Measurements from ENCODE around the gene DLG1. TPM values are rescaled to one million over a fixed set of nuclear protein-coding genes. Genes with fewer than 3 reads are reported as not detected.
A peak's percentile ranks its signal among the peaks of the same experiment; 100 is the strongest.

DLG1 gene
- total RNA-seq, 1 donor from 2014 or later, result 123 TPM

DNA sequence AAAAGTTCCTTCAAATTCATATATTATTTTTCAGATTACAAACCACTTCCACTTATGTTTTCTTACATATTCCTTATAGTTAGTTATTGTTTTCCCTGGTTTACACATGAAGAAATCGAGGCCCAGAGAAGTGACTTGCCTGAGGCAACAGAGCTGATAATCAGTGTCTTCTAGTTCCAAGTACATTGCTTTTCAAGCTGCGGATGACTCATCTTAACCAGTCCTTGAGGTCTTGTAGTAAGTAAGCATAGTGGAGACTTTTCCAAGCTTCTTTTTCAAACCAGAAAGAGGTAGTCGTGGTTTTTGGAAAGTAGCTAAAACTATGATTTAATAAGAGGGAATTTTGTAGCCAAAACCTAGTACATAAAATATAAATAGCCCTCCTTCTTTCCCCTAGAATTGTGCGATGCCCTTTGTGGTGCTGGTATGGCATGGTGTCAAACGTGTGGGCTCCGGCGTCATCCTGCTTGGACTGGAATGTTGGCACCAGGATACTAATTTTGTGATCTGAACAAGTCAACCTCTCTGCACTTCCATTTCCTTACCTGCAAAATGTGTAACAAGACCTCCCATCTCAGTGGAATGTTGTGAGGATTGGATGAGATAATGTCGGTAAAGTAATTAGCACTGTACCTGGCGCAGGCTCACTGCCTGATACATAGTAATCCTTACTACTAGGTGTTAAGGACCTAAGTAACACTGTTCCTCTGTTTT lies 19.0 kb upstream of the DLG1 start:
- DNase-seq, result no peak

DNA sequence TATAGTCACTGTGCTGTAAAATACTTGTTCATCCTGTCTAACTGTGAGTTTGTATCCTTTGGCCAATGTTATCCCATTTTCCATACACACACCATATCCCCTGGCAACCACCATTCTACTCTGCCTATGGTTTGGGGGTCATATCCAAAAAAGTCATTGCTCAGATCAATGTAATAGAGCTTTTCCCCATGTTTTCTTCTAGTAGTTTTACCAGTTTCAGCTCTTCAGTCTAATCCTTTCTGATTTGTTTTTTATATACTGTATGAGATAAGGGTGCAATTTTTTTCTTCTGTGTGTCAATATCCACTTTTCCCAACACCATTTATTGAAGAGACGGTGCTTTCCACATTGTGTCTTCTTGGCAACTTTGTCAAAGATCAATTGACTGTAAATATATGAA lies 14.0 kb upstream of the DLG1 start:
- DNase-seq, result no peak

DNA sequence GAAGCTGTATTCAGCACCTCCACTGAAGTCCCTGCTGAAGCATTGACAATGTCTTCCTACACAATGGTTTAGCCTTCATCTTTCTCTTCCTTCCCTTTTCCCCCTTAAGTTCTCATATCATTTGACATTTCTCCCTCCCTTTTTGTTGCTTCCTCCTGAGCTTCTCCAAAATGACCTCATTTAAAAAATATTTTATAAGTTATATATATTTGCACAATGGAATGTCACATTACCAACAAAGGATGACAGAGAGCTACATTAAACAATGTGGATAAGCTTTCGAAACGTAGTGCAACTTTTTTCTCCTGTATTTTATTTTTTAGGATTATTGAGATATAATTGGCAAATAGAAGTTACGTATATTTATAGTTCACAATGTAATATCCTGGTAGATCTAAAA lies 13.2 kb upstream of the DLG1 start:
- DNase-seq, result no peak

DNA sequence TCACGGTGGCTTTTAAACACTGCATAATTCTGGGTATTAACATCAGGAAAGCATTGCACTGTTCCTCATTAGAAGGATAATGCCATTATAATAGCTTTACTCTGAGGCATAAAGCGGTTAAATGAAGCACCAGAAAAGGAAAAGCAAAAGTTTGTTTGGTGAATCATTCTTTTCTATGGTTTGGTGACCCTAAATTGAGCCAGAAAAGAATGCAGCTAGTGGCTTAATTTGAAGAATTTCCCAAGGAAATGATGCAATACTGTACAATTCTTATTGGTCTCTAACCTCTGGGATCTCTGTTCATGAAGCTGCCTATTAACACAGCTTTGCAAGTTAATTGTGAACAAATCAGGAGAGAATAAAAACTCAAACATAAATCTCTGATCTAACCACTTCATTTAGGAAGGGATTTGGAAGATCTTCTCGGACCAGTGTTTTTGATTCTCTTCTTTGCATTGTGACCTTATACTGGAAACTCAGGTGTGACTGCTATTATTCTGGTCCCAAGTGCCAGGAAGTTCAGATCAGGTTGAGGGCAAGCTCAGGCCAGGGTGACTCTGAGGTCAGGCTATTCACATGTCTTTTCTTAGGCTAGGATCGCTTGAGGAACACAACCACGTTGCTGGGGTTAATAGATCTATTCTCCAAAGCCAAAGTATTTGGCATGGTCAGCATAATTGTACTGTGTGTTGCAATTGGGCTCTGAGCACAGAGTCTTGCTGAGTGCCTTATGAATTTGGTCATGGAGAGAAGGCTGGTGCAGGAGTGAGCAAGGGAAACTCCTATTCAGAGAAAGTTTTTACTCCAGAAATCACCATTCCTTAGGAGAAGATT lies 11.3 kb upstream of the DLG1 start:
- no peak for DNase-seq

DNA sequence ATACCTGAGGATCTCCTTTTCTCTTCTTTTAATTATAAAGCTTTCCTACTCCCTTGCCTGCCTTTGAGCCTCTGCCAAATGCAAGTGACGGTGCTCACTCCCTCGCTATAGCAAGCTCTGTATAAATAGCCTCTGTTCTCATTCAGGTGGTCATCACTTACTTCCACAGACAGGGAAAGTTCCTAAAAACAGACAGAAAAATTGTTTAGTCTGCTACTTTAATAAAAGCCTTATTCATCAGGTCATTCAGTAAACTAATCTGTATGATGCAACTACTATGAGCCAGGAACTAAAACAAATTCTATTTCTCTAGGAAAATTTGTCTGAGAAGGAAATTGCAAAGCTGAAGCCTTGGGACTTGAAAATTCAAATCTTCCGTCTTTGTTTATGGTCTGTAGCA lies 10.2 kb upstream of the DLG1 start:
- no peak for DNase-seq

DNA sequence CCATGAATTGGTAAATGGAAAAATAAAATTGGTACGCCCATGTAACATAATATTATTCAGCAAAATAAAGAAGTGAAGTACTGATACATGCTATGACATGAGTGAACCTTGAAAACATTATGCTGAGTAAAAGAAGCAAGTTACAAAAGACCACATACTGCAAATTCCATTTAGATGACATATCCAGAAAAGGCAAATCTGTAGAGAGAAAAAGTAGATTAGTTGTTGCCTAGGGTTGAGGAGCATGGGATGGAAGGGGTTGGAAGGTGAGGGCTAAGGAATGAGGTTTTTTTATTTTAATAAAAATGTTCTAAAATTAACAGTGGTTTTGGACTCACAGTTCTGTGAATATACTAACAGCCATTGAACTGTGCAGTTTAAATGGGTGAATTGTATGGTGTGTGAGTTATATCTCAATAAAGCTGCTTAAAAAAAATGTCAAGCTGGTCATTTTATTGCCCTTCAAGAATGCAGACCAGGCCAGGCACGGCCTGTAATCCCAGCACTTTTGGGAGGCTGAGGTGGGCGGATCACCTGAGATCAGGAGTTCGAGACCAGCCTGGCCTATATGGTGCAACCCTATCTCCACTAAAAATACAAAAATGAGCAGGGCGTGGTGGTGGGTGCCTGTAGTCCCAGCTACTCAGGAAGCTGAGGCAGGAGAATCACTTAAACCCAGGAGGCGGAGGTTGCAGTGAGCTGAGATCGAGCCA lies 8.1 kb upstream of the DLG1 start:
- DNase-seq, result no peak

DNA sequence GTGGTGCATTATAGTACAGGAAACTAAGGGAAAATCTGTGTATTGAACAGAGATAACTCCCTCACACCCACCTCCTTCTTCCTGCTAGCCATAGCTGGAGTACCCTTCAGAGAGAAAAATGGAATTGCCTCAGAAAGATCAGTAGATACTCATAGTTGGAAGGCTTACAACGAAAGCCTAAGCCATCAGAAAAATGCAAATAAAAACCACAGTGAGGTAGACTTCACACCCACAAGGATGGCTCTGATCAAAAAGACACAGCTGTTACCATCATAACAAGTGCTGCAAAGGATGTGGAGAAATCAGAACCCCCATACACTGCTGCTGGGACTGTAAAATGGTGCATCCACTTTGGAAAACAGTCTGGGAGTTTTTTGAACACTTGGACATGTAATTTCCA lies 7.4 kb upstream of the DLG1 start:
- no peak for DNase-seq

DNA sequence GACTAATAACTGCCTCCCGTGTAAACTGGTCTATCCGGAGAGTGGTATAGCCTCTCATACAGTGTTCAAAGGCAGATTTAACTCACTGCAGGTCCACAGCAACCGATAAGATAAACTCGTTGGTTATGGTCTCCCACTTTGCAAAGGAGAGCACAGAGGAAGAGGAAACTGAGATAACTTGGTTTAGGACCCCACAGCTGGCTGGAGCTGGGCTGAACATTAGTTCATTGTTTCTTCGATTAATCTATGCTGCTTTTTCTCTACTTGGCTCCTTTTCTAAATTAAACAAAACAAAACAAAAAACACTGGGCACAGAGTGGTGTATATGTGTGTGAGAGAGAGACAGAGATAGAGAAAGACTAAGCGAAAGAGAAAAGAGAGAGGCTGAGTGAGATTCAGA lies 5.0 kb upstream of the DLG1 start:
- DNase-seq, result no peak

DNA sequence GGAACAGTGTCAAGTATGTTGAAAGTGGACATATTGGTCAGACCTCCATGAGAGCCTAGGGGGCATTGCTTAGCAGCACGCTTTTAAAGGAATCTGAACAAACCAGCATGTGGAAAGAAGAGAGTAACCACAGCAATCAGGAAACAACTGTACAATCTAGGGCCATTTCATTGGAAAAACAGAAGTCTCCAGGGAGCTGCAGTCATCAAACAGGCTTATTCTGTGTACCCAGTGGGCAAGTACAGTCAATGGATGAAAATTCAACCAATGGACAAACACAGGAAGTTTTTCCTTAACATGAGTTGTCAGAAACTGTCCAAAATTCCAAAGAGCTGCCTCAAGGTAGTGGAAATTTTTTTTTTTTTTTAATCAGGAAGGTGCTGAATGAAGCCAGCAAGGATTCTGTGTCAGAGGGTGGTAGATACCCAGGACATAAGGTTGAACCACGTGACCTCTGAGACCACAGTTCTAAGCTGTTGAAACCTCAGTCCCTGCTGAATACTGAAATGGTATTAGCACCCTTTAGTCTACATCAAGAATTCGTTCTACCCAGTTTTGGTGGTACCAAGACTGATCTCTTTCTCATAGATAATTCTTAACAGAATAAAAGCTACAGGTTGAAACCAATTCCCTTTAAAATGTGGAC lies 4.4 kb upstream of the DLG1 start:
- DNase-seq, result no peak

DNA sequence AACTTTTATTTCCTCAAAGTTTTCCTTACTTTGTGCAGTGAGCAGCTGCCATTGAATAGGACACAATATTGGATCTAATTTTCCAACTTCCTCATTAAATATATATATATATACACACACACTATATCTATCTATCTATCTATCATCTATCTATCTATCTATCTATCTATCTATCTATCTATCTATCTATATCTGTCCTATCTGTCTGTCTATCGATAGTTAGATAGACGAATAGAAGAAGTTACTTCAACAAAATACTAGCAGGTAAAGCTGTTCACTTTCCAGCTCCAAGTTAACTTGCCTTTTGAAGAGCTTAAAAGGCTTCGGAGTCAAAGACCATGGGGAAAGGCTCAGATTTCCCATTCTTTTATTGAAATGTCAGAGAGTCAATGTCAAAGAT lies 3.6 kb upstream of the DLG1 start:
- DNase-seq, result no peak

DNA sequence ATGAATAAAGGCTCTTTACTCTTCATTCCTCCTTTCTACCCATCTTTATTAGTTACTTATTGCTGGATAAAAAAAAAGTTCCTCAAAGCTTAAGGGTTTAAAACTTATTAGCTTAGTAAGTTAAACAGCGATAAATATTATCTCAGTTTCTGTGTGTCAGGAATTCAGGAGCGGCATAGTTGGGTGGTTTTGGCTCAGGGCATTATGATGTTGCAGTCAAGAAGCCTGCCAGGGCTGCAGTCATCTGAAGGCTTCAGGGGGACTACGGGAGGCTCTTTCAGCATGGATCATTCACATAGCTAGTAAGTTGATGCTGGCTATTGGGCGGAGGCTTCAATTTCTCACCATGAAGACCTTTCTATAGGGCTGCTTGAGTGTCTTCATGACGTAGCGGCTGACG lies 1.9 kb upstream of the DLG1 start:
- no peak for DNase-seq

DNA sequence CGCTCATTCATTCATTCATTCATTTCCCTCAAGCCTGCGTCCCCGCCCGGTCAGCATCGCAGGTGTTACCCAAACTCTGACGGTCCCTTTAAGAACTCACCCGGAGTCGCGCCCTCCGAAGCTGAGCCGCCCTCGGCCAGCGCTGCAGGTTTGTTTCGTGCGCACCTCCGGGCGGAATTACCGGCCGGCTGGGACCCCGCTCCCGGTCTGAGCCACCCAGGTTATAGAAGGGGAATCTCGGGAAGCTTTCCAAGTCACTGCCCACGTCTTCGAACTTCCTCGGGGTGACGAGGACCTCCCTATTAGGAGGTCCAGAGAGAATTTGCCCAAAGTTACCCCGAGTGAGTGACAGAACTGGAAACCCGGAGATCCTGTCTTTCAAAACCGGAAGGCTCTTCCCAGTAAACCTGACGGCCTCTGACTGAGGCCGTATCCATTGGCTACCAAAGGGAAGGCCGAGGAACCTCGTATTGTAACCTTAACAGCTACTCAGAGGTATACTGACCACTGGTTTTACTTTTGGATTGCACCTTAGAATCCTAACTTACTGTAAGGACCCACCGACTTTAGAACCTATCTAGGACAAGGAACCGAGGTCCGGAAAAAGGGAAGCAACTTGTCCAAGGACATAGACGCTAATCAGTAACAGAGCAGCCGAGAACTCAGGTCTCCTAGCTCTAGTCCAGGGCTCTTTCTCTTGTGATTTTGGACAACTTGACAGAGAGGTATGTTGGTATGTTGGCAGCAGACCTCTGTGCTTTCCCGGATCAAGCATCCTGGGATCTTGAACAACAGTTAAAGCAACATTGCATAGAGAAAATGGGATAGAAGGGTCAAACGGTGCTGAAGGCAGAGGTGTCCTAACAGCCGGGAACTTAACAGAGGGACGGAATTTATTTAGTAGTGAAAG lies 788 bp upstream of the DLG1 start:
- DNase-seq, result no peak

DNA sequence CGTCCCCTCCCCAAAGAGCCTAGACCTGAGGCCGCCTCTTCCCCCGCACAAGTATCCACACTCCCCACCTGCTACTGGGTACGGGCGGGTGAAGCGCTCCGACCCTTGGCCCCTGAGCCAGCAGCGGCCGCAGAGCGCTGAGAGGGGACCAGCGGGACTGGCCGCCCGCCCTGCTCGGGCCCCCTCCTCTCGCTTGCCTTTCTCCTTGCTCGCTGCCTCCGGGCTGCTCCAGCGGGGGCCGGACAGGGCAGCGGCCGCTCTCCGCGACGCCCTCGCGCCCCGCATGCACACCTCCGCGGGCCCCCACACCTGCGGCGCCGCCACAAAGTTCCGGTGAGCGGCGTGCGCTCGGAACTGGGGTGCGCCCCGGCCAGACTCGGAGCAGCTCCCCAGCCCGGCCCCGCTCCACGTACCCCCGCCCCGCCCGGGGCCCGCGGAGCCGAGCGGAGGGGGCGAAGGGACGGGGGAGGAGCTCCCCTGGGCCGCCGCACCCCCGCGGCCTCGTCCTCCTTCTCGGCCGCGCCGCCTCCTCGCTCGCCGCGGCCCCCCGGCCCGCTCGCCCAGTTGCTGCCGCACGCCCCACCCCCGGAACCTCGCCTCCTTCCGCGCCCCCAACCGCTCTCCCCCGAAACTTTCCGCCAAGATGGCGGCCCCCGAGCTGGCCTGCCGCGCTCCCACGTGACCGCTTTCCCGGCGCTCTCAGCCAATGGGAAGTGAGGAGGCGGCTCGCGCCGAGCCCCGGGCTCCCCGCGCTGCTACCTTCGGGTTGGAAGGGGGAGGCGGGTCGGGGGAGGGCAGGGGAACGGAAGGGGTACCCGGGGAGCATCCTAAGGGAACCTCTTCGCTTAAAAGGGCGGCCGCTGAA lies 704 bp downstream of the DLG1 start:
- DNase-seq, result peak; percentile 96

DNA sequence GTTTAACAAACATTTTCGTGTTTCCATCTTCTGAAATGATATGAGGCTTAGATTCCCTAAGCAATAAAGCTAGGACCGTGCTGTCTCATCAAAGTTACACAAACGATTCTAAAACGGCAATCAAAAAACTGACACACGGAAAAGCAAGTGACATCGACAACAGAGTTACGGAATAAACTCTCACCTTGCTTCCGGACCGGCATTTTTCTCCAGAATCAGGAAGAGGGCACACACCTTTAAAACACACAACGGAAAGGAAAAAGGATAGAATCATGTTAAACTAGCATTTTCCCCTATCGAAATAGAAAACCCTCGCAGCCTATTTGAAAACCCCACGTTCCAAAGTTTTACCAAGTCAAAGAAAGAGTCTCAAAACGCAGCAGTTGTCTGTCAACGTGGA lies 1.4 kb downstream of the DLG1 start:
- DNase-seq, result peak; percentile 9

DNA sequence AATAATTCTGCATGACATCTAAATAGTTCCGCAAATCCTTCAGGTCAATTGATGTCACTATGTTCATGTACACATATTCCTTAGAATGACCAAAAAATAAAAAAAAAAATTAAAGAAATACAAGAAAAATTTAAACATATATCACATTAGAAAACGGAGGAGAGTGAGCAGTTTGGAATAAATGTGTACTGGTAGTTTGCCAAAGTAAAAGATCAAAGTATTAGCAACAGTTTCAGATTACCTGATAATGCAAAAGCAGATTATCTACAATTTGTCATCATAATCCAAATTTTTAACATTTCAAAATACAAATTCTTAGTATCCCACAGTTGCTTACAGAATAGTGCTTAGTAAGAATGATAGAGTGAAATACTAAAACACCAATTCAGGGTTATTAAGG lies 1.9 kb downstream of the DLG1 start:
- DNase-seq, result no peak

DNA sequence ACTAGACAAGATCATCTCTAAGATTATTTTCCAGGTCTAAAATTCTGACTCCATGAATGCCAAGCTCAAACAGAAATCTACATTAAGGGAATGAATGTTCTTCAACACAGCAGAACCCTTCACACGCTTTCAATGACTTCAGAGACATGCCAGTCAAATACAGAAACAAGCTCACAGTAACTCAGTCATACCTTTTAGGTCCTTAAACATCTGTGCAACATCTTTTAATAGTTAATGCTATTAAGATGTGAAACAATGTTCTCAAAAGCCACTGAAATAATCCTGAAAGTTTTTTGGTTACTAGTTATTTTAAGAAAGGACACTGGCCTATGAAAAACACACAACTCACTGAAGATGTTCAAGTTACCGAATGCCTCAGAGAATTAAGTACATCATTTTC lies 2.5 kb downstream of the DLG1 start:
- no peak for DNase-seq

DNA sequence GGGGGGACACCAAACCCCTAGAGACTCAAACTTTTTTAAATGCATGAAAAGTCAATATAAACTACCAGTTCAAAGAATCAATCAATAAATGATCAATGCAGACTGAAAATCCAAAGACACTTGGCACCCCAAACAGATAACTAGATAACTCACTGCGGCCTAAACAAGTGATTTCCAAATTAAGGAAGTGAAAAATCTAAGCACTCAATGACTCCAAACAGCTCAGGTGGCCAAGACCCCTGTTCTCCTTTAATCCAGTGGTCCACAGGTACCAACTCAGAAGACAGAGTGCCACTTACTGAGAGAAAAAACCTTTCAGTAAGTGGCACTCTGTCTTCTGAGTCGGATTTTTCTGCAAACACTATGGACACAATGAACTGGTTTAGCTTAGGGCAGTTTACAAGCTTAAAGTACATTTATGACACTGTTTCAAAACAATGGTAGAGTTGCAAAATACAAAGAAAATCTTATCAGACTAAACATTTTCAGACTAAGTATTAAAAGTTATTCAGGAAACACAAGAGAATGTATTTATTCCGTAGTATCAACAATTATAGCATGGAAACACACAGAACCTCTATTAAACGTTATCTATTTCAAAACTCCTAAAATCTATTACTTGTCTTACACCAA lies 4.7 kb downstream of the DLG1 start:
- no peak for DNase-seq

DNA sequence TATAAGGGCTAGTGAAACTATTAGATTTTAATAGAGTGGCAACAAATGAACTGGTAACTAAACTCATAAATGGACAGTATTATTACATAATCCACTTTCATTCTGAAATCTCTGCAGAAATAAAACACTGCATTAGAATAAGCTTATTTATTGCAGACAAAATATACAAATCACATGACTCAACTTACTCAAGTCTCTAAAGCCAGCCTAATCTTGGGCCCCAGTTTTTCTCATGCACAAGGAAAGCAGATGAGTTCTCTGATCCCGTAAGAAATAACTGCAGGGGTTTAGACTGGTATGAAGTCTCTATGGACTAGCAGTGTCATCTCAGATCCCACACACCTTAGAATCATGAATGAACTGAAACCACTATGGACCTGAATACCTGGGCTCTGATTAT lies 5.8 kb downstream of the DLG1 start:
- DNase-seq, result no peak

DNA sequence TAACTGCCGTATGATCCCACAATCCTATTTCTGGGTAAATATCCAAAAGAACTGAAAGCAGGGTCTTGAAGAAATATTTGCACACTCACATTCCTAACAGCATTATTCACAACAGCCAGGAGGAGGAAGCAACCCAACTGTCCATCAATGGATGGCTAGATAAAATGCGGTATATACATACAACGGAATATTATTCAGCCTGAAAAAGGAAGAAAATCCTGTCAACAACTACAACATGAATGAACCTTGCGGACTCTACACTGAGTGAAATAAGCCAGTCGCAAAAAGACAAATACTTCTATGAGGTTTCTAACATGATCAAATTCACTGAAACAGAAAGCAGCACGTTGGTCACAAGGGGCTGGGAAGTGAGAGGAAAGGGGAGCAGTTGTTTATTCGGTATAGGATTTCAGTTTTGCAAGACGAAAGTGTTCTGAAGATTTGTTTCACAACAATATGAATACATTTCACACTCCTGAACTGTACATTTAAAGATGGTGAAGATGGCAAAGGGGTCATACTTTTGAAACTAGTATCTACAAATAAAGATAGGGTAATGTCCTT lies 6.2 kb downstream of the DLG1 start:
- DNase-seq, result no peak

DNA sequence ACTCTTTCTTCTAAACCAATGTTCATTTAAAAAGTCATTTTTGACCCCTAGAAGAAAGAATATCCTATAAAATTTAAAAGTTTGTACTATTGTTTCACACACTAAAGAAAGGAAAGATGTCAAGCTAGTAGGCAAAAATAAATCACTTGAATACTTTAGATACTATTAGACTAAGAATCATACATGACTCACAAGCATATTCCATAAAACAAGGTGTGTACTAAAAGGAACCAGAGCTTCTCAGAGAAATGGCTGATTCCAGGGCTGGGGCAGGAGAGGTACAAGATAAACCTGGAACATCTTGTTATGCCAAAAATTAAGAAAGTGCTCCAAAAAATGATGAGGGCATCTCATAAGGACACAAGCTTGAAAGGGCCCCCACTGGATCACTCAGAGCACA lies 8.7 kb downstream of the DLG1 start:
- no peak for DNase-seq
